HEK293 (cell line): ENCODE measurements around the gene CEP112.

Experiments
- ZNF530 ChIP-seq: fragments of 450-650 bp; formaldehyde crosslinking; IDR thresholded peaks from 2 replicates; pipeline ENCODE4 v1.5.1; 2016; ENCODE audit warnings: low read depth, missing biosample characterization, missing genetic modification characterization
- ZNF76 ChIP-seq: fragments of 450-650 bp; formaldehyde crosslinking; IDR thresholded peaks from 2 replicates; pipeline ENCODE4; 2016; ENCODE audit warnings: low read depth, missing biosample characterization, missing genetic modification characterization, borderline replicate concordance
- TF ChIP-seq, protein P1 (sequence below): fragments of 450-650 bp; formaldehyde crosslinking; IDR thresholded peaks from 2 replicates; pipeline ENCODE4 v1.5.1; 2016; ENCODE audit warnings: missing biosample characterization, missing genetic modification characterization
- TF ChIP-seq, protein P2 (sequence below): fragments of 450-650 bp; formaldehyde crosslinking; IDR thresholded peaks from 2 replicates; pipeline ENCODE4 v1.5.1; 2016; ENCODE audit warnings: missing biosample characterization, missing genetic modification characterization
- TF ChIP-seq, protein P3 (sequence below): fragments of 450-650 bp; formaldehyde crosslinking; IDR thresholded peaks from 2 replicates; pipeline ENCODE4 v1.5.1; 2016; ENCODE audit warnings: missing biosample characterization, missing genetic modification characterization

DNA sequence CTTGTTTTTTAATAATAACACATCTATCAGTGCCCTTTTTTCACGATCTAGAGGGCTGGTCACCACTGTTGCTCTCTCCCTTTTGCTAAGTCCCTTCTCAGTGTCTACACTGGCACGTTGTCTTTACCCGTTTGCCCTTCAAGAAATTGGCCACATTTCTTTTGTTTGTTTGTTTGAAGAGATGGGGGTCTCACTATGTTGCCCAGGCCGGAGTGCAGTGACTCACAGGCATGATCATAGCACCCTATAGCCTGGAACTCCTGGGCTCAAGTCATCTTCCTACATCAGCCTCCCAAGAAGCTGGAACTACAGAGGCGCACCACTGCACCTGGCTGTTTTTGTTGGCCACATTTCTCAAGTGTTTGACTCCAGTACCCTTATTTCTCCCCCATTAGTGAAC is 492.5 kb downstream of the CEP112 start:
- TF ChIP-seq, protein P1, sequence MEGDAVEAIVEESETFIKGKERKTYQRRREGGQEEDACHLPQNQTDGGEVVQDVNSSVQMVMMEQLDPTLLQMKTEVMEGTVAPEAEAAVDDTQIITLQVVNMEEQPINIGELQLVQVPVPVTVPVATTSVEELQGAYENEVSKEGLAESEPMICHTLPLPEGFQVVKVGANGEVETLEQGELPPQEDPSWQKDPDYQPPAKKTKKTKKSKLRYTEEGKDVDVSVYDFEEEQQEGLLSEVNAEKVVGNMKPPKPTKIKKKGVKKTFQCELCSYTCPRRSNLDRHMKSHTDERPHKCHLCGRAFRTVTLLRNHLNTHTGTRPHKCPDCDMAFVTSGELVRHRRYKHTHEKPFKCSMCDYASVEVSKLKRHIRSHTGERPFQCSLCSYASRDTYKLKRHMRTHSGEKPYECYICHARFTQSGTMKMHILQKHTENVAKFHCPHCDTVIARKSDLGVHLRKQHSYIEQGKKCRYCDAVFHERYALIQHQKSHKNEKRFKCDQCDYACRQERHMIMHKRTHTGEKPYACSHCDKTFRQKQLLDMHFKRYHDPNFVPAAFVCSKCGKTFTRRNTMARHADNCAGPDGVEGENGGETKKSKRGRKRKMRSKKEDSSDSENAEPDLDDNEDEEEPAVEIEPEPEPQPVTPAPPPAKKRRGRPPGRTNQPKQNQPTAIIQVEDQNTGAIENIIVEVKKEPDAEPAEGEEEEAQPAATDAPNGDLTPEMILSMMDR (tag by site-specific recombination) = no peak
- TF ChIP-seq, protein P2, sequence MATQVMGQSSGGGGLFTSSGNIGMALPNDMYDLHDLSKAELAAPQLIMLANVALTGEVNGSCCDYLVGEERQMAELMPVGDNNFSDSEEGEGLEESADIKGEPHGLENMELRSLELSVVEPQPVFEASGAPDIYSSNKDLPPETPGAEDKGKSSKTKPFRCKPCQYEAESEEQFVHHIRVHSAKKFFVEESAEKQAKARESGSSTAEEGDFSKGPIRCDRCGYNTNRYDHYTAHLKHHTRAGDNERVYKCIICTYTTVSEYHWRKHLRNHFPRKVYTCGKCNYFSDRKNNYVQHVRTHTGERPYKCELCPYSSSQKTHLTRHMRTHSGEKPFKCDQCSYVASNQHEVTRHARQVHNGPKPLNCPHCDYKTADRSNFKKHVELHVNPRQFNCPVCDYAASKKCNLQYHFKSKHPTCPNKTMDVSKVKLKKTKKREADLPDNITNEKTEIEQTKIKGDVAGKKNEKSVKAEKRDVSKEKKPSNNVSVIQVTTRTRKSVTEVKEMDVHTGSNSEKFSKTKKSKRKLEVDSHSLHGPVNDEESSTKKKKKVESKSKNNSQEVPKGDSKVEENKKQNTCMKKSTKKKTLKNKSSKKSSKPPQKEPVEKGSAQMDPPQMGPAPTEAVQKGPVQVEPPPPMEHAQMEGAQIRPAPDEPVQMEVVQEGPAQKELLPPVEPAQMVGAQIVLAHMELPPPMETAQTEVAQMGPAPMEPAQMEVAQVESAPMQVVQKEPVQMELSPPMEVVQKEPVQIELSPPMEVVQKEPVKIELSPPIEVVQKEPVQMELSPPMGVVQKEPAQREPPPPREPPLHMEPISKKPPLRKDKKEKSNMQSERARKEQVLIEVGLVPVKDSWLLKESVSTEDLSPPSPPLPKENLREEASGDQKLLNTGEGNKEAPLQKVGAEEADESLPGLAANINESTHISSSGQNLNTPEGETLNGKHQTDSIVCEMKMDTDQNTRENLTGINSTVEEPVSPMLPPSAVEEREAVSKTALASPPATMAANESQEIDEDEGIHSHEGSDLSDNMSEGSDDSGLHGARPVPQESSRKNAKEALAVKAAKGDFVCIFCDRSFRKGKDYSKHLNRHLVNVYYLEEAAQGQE (tag by site-specific recombination) = no peak
- TF ChIP-seq, protein P3, sequence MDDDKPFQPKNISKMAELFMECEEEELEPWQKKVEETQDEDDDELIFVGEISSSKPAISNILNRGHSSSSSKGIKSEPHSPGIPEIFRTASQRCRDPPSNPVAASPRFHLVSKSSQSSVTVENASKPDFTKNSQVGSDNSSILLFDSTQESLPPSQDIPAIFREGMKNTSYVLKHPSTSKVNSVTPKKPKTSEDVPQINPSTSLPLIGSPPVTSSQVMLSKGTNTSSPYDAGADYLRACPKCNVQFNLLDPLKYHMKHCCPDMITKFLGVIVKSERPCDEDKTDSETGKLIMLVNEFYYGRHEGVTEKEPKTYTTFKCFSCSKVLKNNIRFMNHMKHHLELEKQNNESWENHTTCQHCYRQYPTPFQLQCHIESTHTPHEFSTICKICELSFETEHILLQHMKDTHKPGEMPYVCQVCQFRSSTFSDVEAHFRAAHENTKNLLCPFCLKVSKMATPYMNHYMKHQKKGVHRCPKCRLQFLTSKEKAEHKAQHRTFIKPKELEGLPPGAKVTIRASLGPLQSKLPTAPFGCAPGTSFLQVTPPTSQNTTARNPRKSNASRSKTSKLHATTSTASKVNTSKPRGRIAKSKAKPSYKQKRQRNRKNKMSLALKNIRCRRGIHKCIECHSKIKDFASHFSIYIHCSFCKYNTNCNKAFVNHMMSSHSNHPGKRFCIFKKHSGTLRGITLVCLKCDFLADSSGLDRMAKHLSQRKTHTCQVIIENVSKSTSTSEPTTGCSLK = no peak
- TF ChIP-seq ZNF76 (tag by site-specific recombination) (no peak), ZNF530 (no peak)
